Measurements from ENCODE around the gene HOXC12.

GRCh38 chr12:53995378-53996239 is 40.9 kb downstream of the HOXC12 start:
- no peak for TF ChIP-seq CTCF (IDR thresholded peaks at IDR 0.05)
- no peak for TF ChIP-seq POLR2A (IDR thresholded peaks at IDR 0.05)

All from right lobe of liver (tissue), 4 donors.